Neuronal stem cell (in vitro differentiated cells): Measurements from ENCODE around the gene DCAF15.

Experiments
- DNase-seq: peaks from one replicate; pipeline ENCODE4 v3.0.0-alpha.2; 2013; ENCODE audit warnings: low spot score
- H2AFZ ChIP-seq: one replicate; pipeline ENCODE4 v1.6.1; 2013; ENCODE audit warnings: mild to moderate bottlenecking, low read length, inconsistent platforms
- H2AK5ac ChIP-seq: 2 replicates; pipeline ENCODE4 v1.6.1; 2013; ENCODE audit warnings: low read depth, mild to moderate bottlenecking, inconsistent platforms, low read length, moderate library complexity, mixed read lengths
- H2BK120ac ChIP-seq: 2 replicates; pipeline ENCODE4 v1.6.1; 2013; ENCODE audit warnings: low read depth, mild to moderate bottlenecking, inconsistent platforms, low read length, moderate library complexity, mixed read lengths
- H2BK12ac ChIP-seq: one replicate; pipeline ENCODE4 v1.6.1; 2013; ENCODE audit warnings: low read length, inconsistent platforms
- H2BK15ac ChIP-seq: 2 replicates; pipeline ENCODE4 v1.6.1; 2013; ENCODE audit warnings: mild to moderate bottlenecking, low read length, inconsistent platforms, mixed read lengths
- H2BK5ac ChIP-seq: one replicate; pipeline ENCODE4 v1.6.1; 2013; ENCODE audit warnings: inconsistent platforms, mild to moderate bottlenecking, low read length, moderate library complexity
- H3K14ac ChIP-seq: one replicate; pipeline ENCODE4 v1.6.1; 2013; ENCODE audit warnings: low read length, inconsistent platforms
- H3K18ac ChIP-seq: 2 replicates; pipeline ENCODE4 v1.6.1; 2013; ENCODE audit warnings: low read length, inconsistent platforms
- H3K23ac ChIP-seq: 2 replicates; pipeline ENCODE4 v1.6.1; 2013; ENCODE audit warnings: low read depth, mild to moderate bottlenecking, mixed read lengths, low read length, inconsistent platforms; ENCODE audit not compliant: poor library complexity
- H3K27ac ChIP-seq: replicated peaks from 3 replicates; pipeline ENCODE4 v1.5.1; 2013; ENCODE audit warnings: low read length, inconsistent platforms
- H3K27me3 ChIP-seq, 3 experiments: 2 replicates each; pipeline ENCODE4 v1.6.1; 2013; ENCODE audit warnings: low read length in 3 of 3, mild to moderate bottlenecking in 2 of 3, inconsistent platforms in 1 of 3, low read depth in 1 of 3, mixed read lengths in 1 of 3, moderate library complexity in 1 of 3; ENCODE audit not compliant: control insufficient read depth in 3 of 3, insufficient read depth in 3 of 3
- H3K36me3 ChIP-seq, 2 donors: replicated peaks in 1 of 2; 2 replicates each; pipeline ENCODE4 v1.6.1; 2013; ENCODE audit warnings: low read length in 2 of 2; ENCODE audit not compliant: control insufficient read depth in 2 of 2, insufficient read depth in 2 of 2
- H3K4ac ChIP-seq: 2 replicates; pipeline ENCODE4 v1.6.1; 2013; ENCODE audit warnings: inconsistent platforms, mild to moderate bottlenecking, low read length, moderate library complexity
- H3K4me1 ChIP-seq, 2 donors: 1 replicate in 1 of 2; 2 replicates in 1 of 2; pipeline ENCODE4 v1.6.1; 2013; ENCODE audit warnings: low read length in 2 of 2, low read depth in 1 of 2; ENCODE audit not compliant: control insufficient read depth in 2 of 2, insufficient read depth in 1 of 2
- H3K4me2 ChIP-seq: one replicate; pipeline ENCODE4 v1.6.1; 2013; ENCODE audit warnings: mild to moderate bottlenecking, low read length, inconsistent platforms; ENCODE audit not compliant: insufficient read depth, poor library complexity, severe bottlenecking
- H3K4me3 ChIP-seq, 2 donors: 2 replicates each; pipeline ENCODE4 v1.5.1; 2013; ENCODE audit warnings: low read length in 2 of 2, mild to moderate bottlenecking in 2 of 2, inconsistent platforms in 1 of 2, moderate library complexity in 1 of 2
- H3K79me1 ChIP-seq: one replicate; pipeline ENCODE4 v1.6.1; 2013; ENCODE audit warnings: low read depth, mild to moderate bottlenecking, inconsistent platforms, low read length, moderate library complexity
- H3K9ac ChIP-seq: one replicate; pipeline ENCODE4 v1.6.1; 2013; ENCODE audit warnings: mild to moderate bottlenecking, low read depth, low read length, inconsistent platforms; ENCODE audit not compliant: poor library complexity
- H3K9me3 ChIP-seq, 2 donors: replicated peaks in 1 of 2; 2 replicates each; pipeline versions ENCODE3 to v1.6.1; 2013; ENCODE audit warnings: low read length in 2 of 2, mild to moderate bottlenecking in 2 of 2, inconsistent platforms in 1 of 2, low read depth in 1 of 2, mixed read lengths in 1 of 2, moderate library complexity in 1 of 2; ENCODE audit not compliant: control insufficient read depth in 2 of 2, insufficient read depth in 1 of 2
- H4K8ac ChIP-seq: one replicate; pipeline ENCODE4 v1.6.1; 2013; ENCODE audit warnings: low read depth, mild to moderate bottlenecking, inconsistent platforms, low read length, moderate library complexity
- H4K91ac ChIP-seq: one replicate; pipeline ENCODE4 v1.6.1; 2013; ENCODE audit warnings: low read length, low read depth, mild to moderate bottlenecking, inconsistent platforms; ENCODE audit not compliant: poor library complexity
- WGBS, 2 donors: extraction: QIAGEN DNeasy Blood & Tissue Kit; methylation state at CpG; one replicate each; pipeline ENCODE4 v1.1.7; 2013; ENCODE audit warnings: missing lambda C conversion rate in 2 of 2, mixed read lengths in 1 of 2; ENCODE audit not compliant: insufficient read length in 2 of 2, insufficient replicate concordance in 1 of 2; ENCODE audit errors: extremely low coverage in 2 of 2; 5-methylcytosine and 5-hydroxymethylcytosine counted together

The DCAF15 gene

DNA sequence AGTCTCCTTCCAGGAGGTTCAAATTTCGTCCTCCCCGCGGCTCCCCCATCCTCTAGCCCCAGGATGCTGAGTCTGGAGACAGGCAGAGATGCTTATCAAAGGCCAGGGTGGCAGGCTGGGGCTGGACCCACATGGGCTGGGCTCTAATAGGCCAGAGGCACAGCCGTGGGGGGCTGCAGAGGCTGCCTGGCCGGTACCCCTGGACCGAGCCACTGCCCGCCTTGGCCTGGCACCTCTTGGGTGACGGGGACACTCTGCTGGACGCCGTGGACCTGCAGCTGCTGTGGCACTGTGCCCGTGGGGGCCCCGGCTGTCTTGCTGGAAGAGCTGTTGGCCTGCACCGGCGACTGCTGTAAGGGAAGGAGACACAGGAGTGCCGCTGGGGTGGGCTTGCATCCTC lies 28.0 kb downstream of the DCAF15 start:
- H2BK5ac ChIP-seq: no peak overlapping the region
- H4K8ac ChIP-seq: no peak overlapping the region
- peaks cover 5 to 13% of the 10 kb centered on the region in 2 donors for H3K4me1 ChIP-seq
- no peak overlapping the region for H3K27ac ChIP-seq
- H3K79me1 ChIP-seq: peaks cover 10% of the 10 kb centered on the region
- no peak overlapping the region for H3K4me3 ChIP-seq
- no peak overlapping the region for H4K91ac ChIP-seq
- H2BK15ac ChIP-seq: no peak overlapping the region
- H3K36me3 ChIP-seq: peaks cover 20 to 22% of the 10 kb centered on the region in 2 donors
- H3K18ac ChIP-seq: no peak overlapping the region
- no peak overlapping the region for H2BK12ac ChIP-seq
- H3K4me2 ChIP-seq: no peak overlapping the region
- H3K4ac ChIP-seq: no peak overlapping the region
- H3K9me3 ChIP-seq: no peaks in the 10 kb centered on the region
- H3K9ac ChIP-seq: no peak overlapping the region
- H2BK120ac ChIP-seq: no peak overlapping the region
- H3K14ac ChIP-seq: peak overlapping the region; percentile 71
- peak overlapping the region; percentile 8 for H2AK5ac ChIP-seq
- no peak for DNase-seq
- H3K23ac ChIP-seq: peak overlapping the region; percentile 91
- no CpG with 5 or more reads among the region's 15 CpGs for WGBS, 2 donors
- H3K27me3 ChIP-seq: no peaks in the 10 kb centered on the region
- no peak overlapping the region for H2AFZ ChIP-seq

DNA sequence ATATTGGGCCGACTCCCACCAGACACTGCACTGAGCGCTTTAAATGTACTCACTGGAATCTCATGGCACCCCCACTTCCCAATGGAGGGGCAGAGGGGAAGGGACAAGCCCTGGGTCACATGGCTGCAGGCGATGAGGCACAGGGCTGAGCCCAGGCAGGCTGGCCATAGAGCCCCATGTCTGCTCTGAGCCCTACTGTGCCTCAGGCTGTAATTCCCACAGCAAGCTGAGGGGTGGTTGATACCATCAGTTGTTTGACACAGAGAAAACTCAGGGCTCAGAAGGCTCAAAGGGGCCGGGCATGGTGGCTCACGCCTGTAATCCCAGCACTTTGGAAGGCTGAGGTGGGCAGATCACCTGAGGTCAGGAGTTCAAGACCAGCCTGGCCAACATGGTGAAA lies 28.7 kb downstream of the DCAF15 start:
- no peaks in the 10 kb centered on the region for H3K9me3 ChIP-seq
- WGBS, 2 donors: no CpG with 5 or more reads among the region's 5 CpGs

DNA sequence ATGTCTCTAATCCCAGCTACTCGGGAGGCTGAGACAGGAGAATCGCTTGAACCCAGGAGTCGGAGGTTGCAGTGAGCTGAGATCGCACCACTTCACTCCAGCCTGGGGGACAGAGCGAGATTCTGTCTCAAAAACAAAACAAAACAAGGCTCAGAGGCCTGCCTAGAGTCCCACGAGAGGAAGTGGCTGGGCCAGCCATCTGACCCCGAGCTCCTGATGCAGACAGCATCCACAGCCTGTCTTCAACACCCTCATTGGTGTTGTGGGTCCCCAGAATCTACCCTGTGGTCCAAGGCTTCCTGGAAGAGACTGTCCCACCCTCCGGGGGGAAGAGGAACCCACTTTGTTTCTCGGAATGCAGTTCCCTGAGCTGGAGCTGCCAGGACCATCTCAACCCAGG lies 29.2 kb downstream of the DCAF15 start:
- Histone ChIP-seq H3K4me1 (peaks cover 10 to 18% of the 10 kb centered on the region in 2 donors), H3K4me2 (no peak overlapping the region)
- WGBS, 2 donors: no CpG with 5 or more reads among the region's 9 CpGs

More for the DNA sequence above, 28.7 kb downstream of the DCAF15 start:
- no peak overlapping the region for H2AK5ac ChIP-seq
- H4K8ac ChIP-seq: no peak overlapping the region
- H3K4me2 ChIP-seq: no peak overlapping the region
- DNase-seq: no peak
- H3K27me3 ChIP-seq: no peaks in the 10 kb centered on the region
- H3K23ac ChIP-seq: peak overlapping the region; percentile 55
- H3K36me3 ChIP-seq: peaks cover 17 to 20% of the 10 kb centered on the region in 2 donors
- no peak overlapping the region for H2BK12ac ChIP-seq
- peaks cover 12% of the 10 kb centered on the region for H3K79me1 ChIP-seq
- no peak overlapping the region for H4K91ac ChIP-seq
- H2BK15ac ChIP-seq: no peak overlapping the region
- H3K4me1 ChIP-seq: peaks cover 6 to 14% of the 10 kb centered on the region in 2 donors
- no peak overlapping the region for H2AFZ ChIP-seq
- H3K9ac ChIP-seq: no peak overlapping the region
- H3K14ac ChIP-seq: no peak overlapping the region
- no peak overlapping the region for H3K27ac ChIP-seq
- no peak overlapping the region for H2BK120ac ChIP-seq
- no peak overlapping the region for H3K18ac ChIP-seq
- peak overlapping the region; percentile 24 for H2BK5ac ChIP-seq
- no peak overlapping the region for H3K4me3 ChIP-seq
- H3K4ac ChIP-seq: no peak overlapping the region

DNA sequence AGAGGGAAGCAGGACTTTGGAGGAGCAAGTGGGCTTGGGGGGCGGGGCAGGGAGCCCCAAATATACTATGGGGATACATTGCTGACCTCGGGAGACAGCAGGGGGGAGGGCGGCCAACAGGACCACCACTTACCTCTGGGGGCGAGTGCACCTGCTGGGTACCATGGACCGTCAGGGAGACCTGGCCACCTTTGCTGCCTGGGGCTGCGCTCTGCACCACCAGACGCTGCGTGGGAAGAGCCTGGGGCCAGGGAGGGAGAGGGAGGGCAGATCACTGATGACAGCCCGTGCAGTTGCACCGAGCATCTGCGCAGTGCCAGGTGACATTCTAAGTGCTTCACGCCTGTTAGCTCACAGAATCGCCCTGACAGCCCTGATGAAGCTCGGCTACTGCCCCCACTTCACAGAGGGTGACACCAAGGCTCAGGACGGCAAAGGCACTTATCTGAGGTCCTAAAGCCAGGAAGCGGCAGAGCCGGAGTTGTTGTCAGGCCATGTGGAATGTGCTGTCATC lies 29.7 kb downstream of the DCAF15 start:
- no peak overlapping the region for H4K91ac ChIP-seq
- H3K9me3 ChIP-seq: no peaks in the 10 kb centered on the region
- no peak overlapping the region for H2AK5ac ChIP-seq
- peaks cover 11 to 18% of the 10 kb centered on the region in 2 donors for H3K4me1 ChIP-seq
- H3K4ac ChIP-seq: no peak overlapping the region
- H3K79me1 ChIP-seq: peaks cover 10% of the 10 kb centered on the region
- H2BK12ac ChIP-seq: no peak overlapping the region
- peak overlapping the region; percentile 96 for H3K23ac ChIP-seq
- H2AFZ ChIP-seq: no peak overlapping the region
- no CpG with 5 or more reads among the region's 17 CpGs for WGBS, 2 donors
- H2BK5ac ChIP-seq: no peak overlapping the region
- H4K8ac ChIP-seq: no peak overlapping the region
- H3K27ac ChIP-seq: no peak overlapping the region
- H3K14ac ChIP-seq: no peak overlapping the region
- no peak for DNase-seq
- H3K18ac ChIP-seq: peak overlapping the region; percentile 48
- no peak overlapping the region for H3K4me2 ChIP-seq
- no peak overlapping the region for H3K4me3 ChIP-seq
- peak overlapping the region; percentile 77 for H3K9ac ChIP-seq
- no peak overlapping the region for H2BK120ac ChIP-seq
- no peaks in the 10 kb centered on the region for H3K27me3 ChIP-seq
- H2BK15ac ChIP-seq: no peak overlapping the region
- H3K36me3 ChIP-seq: peaks cover 15 to 20% of the 10 kb centered on the region in 2 donors

More for the DNA sequence above, 29.2 kb downstream of the DCAF15 start:
- no peak overlapping the region for H3K14ac ChIP-seq
- H2BK12ac ChIP-seq: no peak overlapping the region
- H3K4me3 ChIP-seq: no peak overlapping the region
- H4K91ac ChIP-seq: no peak overlapping the region
- no peak overlapping the region for H2AFZ ChIP-seq
- no peak overlapping the region for H2AK5ac ChIP-seq
- no peak overlapping the region for H2BK120ac ChIP-seq
- no peak overlapping the region for H3K9ac ChIP-seq
- H3K27ac ChIP-seq: no peak overlapping the region
- DNase-seq: no peak
- H4K8ac ChIP-seq: no peak overlapping the region
- H3K27me3 ChIP-seq: no peaks in the 10 kb centered on the region
- H3K4ac ChIP-seq: no peak overlapping the region
- H2BK5ac ChIP-seq: no peak overlapping the region
- no peak overlapping the region for H3K18ac ChIP-seq
- H3K23ac ChIP-seq: no peak overlapping the region
- no peaks in the 10 kb centered on the region for H3K9me3 ChIP-seq
- peaks cover 10% of the 10 kb centered on the region for H3K79me1 ChIP-seq
- H3K36me3 ChIP-seq: peaks cover 15 to 20% of the 10 kb centered on the region in 2 donors
- H2BK15ac ChIP-seq: no peak overlapping the region
